ENCODE results near the gene NAA16.
A peak's percentile ranks its signal among the peaks of the same experiment; 100 is the strongest.
"Not testable (repeated sequence)": the region's sequence is repeated elsewhere in the genome, so short reads cannot be mapped to it uniquely, and the experiment has no call there.

The NAA16 gene

DNA sequence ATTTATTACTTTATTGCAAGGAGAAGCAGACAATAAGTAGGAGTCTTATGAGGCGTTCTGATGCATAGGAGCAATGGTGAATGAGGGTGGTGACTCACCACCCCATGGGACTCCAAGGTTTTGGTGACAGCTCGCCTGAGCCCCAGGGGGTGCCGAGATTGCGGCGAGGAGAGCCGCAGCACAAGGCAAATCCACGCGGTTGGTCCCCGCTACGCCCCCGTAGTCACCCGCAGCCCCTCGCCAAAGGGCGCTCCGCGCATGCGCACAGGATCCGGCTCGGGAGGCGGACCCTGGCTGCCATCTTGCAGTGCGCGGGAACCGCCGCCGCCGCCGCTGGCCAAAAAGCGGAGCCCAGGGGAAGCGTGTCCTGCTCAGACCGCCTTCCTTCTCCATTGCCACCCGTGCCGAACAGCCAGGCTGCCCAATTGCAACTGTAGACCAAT is at the start of gene NAA16:
TSS of gene NAA16 (plus strand) at position 305 of the 443 bp plus-strand sequence. CDS start 262 bp downstream, outside the sequence.
- peak; percentile 71 for DNase-seq

GRCh38 chr13:41263261-41263971 is 47.7 kb upstream of the NAA16 start, which contains the start of gene MTRF1:
MTRF1 (minus strand) TSS chr13:41263576; CDS start chr13:41260907, 2,669 bp downstream.
- no peak for DNase-seq

- DNase-seq = no peak
Measured at GRCh38 chr13:41267106-41267505, 44.0 kb upstream of the NAA16 start.

GRCh38 chr13:41268764-41269163 is 42.3 kb upstream of the NAA16 start:
- DNase-seq = no peak

GRCh38 chr13:41271456-41272285 is 39.4 kb upstream of the NAA16 start:
- DNase-seq = no peak

- no peak for DNase-seq
Measured at GRCh38 chr13:41273831-41274441, 37.1 kb upstream of the NAA16 start.

GRCh38 chr13:41274881-41275280 is 36.2 kb upstream of the NAA16 start:
- no peak for DNase-seq

GRCh38 chr13:41276824-41277223 is 34.2 kb upstream of the NAA16 start:
- no peak for DNase-seq

- not testable (repeated sequence) for DNase-seq
Measured at GRCh38 chr13:41279156-41279555, 31.9 kb upstream of the NAA16 start.

DNA sequence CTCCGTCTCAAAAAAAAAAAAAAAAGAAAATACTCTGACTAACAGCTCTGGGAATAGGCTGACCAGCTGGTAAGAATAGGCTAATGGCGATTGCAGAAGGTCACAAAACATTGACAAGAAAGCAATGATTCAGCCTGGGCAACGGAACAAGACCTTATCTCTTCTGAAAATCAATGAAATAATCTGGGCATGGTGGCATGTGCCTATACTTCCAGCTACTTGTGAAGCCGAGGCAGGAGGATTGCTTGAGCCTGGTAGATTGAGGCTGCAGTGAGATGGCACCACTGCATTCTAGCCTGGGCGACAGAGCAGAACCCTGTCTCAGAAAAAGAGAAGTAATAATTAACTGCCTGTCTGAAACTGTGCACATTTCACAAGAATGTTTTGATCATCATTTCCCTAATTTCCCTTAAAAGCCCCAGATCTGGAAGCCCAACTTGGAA is 28.9 kb upstream of the NAA16 start:
- DNase-seq = no peak

- no peak for DNase-seq
Measured at GRCh38 chr13:41284512-41285288, 26.4 kb upstream of the NAA16 start.

DNA sequence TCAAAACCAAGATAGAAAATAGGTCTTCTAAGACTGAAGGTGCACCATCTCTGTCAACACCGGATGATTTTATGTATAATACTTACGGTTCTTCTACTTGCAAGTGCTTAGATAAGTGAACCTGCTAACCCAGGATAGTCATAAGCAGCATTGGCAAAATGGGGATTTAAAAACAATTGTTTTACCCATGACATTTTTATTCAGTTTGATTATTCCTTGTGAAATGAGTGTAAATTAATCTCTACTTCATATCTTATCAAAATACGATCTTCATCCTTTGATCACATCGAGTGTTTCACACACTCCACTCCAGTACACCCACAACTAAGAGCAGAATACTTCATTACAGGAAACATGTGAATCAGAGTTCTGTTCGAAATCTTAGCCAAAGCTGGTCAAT is 24.7 kb upstream of the NAA16 start:
- no peak for DNase-seq

GRCh38 chr13:41289463-41289881 is 21.6 kb upstream of the NAA16 start:
- no peak for DNase-seq

DNA sequence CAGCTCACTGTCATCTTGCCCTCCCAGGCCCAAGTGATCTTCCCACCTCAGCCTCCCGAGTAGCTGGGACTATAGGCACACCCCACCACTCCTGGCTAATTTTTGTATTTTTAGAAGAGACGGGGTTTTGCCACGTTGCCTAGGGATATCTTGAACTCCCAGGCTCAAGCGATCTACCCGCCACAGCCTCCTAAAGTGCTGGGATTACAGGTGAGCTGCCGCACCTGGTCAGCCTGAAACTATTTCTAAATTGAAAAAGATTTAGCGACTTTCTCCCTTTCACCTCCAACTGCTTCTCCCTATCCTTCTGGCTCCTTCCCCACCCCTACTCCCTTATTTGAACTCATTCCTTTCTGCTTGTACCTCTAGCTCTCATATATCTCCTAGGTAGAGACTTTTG is 19.8 kb upstream of the NAA16 start:
- DNase-seq = no peak

DNA sequence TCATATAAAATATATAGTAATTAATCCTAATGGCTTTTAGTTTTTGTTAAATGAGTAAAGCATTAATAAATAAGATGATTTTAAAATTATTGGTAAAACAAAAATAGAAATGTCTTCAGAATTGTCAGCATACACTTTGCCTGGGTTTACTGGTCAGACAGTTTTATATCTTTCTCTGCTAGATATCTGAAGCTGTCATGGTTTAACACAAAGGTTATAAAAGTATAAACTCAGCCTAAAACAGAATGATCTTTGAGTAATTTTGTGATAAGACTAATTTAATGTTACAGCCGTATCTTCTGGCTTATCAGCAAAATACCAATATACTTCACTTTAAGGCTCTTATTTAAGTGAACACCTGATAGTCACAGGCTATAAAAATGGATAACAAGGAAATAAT is 17.8 kb upstream of the NAA16 start:
- no peak for DNase-seq

DNA sequence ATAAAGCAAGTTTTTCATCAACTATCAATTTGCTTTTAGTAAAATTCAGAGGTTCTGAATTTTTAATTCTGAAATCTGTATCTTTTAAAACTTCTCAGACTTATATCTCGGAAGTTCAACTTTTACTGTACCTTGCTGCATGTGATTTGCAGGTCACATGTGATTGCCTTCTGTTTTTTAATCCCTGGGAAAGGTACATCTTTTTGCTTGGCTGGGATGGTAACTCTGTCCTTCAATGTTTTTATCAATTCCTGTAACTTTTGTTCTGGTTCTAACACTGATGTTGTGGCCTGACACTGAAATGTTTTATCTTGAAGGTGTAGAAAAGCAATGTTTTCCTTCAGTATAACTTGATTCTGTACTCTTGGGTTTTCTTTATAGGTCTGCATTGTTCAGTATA is 16.2 kb upstream of the NAA16 start:
- no peak for DNase-seq

GRCh38 chr13:41295973-41296372 is 15.1 kb upstream of the NAA16 start:
- no peak for DNase-seq

- no peak for DNase-seq
Measured at GRCh38 chr13:41296879-41297646, 14.0 kb upstream of the NAA16 start.

- DNase-seq = no peak
Measured at GRCh38 chr13:41299316-41300094, 11.6 kb upstream of the NAA16 start.

GRCh38 chr13:41302743-41303142 is 8.3 kb upstream of the NAA16 start:
- DNase-seq = no peak

DNA sequence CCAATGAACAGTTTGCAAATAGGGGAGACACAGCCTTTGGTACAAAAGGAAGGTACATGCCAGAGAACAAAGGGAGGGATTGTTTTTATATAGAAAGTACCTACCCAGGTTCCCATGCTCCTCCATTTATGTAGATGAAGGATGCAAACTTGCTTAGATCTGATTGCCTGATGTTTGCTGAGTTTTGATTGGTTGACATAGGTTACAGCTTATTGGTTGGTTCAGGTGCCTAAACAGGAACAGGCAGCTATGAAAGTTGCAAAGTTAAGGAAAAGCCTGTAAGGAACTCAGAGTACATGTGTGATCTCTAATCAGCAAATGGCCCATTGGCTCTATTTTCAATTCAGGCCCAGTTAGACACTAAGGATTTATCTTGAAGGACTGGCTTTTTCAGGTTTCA is 6.5 kb upstream of the NAA16 start:
- no peak for DNase-seq
